Fibroblast of mammary gland (primary cell): Measurements from ENCODE around the gene SRBD1.

Experiments
- DNase-seq: peaks from one replicate; pipeline ENCODE4 v3.0.0-alpha.2; 2010; ENCODE audit warnings: low read depth
- H3K4me3 ChIP-seq: 2 replicates; pipeline ENCODE4 v1.5.1; 2011; ENCODE audit warnings: low read depth, mild to moderate bottlenecking, low read length, moderate library complexity; ENCODE audit not compliant: control insufficient read depth
- TF ChIP-seq, protein P1 (sequence below): conservative IDR thresholded peaks from 2 replicates; pipeline ENCODE4 v1.5.1; 2011; ENCODE audit warnings: low read depth, low read length, inconsistent platforms; ENCODE audit not compliant: control insufficient read depth, insufficient read depth

SRBD1 gene

DNA sequence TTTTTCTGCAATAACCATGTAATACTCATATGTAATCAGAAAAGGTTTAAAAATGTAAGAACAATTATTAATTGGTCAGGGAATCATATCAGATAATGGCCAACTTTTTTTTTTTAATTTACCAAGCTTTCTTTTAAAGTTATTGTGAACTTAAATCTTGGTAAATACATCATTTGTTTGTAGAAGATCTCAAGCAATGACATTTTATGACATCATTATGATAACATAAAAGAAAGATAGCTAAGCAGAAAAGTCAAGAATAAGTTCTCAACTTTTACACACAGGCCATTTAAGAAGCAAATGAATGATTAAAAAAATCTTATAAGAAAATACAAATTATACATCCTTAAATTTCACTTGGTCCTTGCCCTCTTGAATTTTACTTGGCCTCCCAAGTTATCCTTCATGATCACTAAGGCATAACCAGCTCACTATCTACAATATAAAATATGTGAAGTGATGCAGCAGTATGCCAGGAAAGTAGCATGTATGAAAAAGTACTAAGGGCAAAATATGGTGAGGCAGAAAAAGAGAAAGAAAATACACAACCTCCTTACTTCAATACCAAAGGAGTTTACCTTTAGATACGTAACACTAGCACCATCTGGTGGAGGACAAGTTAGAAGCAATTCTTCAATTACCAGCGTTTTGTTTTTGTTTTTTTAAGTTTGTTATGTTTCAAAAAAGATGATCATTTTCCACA is 116.6 kb downstream of the SRBD1 start:
- no peak overlapping the region for H3K4me3 ChIP-seq
- peak; percentile 86 for DNase-seq
- TF ChIP-seq, protein P1, sequence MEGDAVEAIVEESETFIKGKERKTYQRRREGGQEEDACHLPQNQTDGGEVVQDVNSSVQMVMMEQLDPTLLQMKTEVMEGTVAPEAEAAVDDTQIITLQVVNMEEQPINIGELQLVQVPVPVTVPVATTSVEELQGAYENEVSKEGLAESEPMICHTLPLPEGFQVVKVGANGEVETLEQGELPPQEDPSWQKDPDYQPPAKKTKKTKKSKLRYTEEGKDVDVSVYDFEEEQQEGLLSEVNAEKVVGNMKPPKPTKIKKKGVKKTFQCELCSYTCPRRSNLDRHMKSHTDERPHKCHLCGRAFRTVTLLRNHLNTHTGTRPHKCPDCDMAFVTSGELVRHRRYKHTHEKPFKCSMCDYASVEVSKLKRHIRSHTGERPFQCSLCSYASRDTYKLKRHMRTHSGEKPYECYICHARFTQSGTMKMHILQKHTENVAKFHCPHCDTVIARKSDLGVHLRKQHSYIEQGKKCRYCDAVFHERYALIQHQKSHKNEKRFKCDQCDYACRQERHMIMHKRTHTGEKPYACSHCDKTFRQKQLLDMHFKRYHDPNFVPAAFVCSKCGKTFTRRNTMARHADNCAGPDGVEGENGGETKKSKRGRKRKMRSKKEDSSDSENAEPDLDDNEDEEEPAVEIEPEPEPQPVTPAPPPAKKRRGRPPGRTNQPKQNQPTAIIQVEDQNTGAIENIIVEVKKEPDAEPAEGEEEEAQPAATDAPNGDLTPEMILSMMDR, result peak; percentile 82

DNA sequence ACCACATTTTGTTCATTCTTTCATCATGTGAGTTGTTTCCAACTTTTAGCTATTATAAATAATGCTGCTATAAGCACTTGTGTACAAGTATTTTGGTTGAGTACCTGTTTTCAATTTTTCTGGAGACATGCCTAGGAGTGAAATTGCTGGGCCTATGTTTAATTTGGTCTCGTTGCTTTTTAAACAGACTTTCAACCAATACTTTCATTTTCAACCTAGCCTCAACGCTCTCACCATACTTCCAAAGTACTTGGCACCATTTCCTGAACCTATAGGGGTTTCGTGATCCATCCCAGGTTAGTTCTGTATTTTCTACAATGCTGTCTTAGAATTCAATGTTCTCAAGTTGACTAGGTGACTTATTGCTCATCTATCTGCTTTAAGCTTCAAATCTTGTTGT is 126.1 kb downstream of the SRBD1 start:
- TF ChIP-seq, protein P1, result no peak
- DNase-seq, result no peak
- no peak overlapping the region for H3K4me3 ChIP-seq

DNA sequence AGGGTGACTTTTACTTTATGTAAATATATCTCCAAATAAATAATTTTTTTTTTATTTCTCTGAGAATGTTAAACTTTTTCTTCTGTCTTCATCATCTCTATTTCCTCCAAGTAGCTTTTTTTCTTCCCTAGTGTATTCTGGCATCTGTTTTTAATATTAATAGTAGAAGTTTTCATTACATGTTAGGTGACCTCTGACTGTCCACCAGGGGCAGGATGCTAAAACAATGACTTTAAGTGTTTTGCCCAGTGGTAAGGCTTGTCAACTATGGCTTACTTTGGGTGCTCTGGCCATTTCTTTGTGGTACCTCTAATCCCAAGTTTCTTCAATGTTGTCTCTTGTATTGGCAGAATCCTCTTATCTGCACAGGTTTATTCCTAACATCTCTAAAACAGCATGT is 127.1 kb downstream of the SRBD1 start:
- TF ChIP-seq, protein P1, result peak; percentile 58
- no peak overlapping the region for H3K4me3 ChIP-seq
- peak; percentile 71 for DNase-seq

DNA sequence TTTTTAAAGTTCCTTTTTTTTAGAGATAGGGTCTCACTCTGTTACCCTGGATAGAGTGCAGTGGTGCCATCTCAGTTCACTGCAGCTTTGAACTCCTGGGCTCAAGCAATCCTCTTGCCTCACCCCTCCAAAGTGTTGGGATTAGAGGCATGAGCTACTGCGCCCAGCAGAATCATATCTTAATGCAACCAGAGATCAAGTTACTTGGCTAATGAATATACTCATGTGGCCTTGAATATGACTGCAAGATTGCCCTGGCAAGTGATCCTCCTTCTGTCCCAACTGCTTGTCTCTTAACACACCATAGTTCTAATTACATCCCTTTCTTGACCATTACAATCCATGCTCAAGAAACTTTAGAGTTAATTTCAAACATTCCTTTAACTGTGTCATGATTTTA is 133.5 kb downstream of the SRBD1 start:
- DNase-seq, result no peak
- TF ChIP-seq, protein P1, result no peak
- no peak overlapping the region for H3K4me3 ChIP-seq

DNA sequence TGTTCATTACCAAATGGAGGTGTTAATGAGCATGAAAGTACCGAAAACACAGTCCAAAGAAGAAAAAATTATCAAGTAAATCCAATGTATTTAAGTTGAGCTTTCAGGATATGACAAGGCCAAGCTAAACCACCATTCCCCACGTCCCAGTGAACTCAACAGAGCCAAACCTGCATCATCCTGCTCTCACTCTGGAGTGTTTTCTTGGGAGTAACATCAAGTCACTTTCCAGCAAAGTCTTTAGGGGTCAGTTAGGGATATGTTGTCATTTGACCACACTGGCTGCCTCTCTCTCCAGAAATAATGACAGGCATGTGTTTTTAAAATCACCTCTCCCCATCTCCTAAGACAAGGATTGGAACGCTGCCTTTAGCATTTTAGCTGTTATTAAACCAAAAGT is 140.5 kb downstream of the SRBD1 start:
- H3K4me3 ChIP-seq, result no peak overlapping the region
- TF ChIP-seq, protein P1, result no peak
- DNase-seq, result peak; percentile 46

DNA sequence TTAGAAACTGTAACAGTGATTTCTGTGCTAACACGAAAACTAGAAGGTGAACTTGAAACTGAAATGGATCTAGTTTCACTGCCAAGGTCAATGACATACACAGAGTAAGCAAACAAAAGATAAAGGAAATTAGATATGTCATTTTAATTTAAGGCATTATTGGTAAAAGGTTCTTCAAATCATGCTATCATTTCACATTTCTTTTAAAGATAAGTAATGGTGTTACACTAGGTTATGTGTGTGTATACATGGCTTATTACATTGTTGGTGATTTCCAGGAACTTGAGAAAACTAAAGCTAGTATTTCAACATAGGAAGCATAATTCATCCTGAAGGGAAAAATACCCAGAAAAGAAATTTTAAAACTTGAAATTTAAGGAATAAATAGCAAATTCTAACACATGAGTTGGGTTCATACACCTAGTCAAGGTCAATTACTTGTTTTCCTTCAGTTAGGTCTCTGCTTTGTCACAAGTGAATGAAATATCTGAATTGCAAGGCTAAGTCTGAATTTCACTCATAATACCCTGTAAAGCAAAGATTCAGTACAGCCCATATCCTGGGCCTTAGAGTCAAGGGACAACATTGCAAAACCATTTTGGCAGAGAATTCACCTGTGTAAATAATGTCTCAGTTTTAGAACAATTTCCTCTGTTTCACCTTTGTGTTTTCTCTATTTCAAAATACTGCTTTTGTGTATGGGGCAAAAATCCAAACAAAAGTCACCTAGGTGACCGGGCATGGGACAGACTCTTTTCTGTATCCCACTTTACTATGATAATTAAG is 141.6 kb downstream of the SRBD1 start:
- no peak overlapping the region for H3K4me3 ChIP-seq
- DNase-seq, result peak; percentile 31
- TF ChIP-seq, protein P1, result no peak
